ENCODE results near the gene SOX18. TPM values are rescaled to one million over a fixed set of nuclear protein-coding genes. Genes with fewer than 3 reads are reported as not detected.
A peak's percentile ranks its signal among the peaks of the same experiment; 100 is the strongest.

SOX18 gene
- total RNA-seq, 1 experiment from 2014 or later: 0.30 TPM

DNA sequence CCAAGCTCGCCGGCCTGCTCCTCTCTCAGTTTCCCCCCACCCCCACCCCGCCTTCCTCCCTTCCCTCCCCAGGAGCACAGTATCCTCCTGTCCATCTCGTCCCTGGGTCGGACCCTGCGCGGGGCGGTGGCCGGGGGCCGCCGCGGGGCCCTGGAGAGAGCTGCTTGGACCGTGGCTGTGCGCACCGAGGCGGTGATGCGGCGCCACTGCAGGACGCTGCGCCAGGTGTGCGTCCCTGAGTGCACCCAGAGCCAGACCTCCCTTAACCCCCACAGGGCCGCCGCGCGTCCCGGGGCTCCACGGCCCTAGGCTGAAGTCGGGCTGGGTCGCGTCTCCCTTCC, 11.2 kb downstream of the SOX18 start:
- CTCF ChIA-PET: interaction anchor here (0.6 kb wide), 1 partner anchor 82 kb away, joined by 3 read pairs; no protein-coding TSS in a partner anchor
- Histone ChIP-seq H3K4me3 (ENCODE audit: low read depth, low read length, poor library complexity, severe bottlenecking) (peak overlapping the region; percentile 46), H3K27me3 (replicated peaks; ENCODE audit: insufficient read depth, low read depth, low read length, poor library complexity) (peaks cover 50% of the 10 kb centered on the region), H3K9me3 (ENCODE audit: low read depth, low read length, poor library complexity, severe bottlenecking) (no peaks in the 10 kb centered on the region), H3K4me1 (ENCODE audit: insufficient read depth, low read length, poor library complexity, severe bottlenecking) (peaks cover 17% of the 10 kb centered on the region), H3K27ac (ENCODE audit: low read depth, low read length, poor library complexity, severe bottlenecking) (no peak overlapping the region), H3K36me3 (ENCODE audit: insufficient read depth, low read length, poor library complexity, severe bottlenecking) (no peaks in the 10 kb centered on the region)
- no TSS peak for BruUV-seq (replicated peaks)
- POLR2A ChIA-PET (ENCODE audit: low non-redundant PET): no interaction called here
- intact Hi-C loops (cut with micrococcal nuclease; ENCODE audit: unreplicated experiment): no loop called here
- no peak for TF ChIP-seq EZH2 (IDR thresholded peaks at IDR 0.05; ENCODE audit: borderline replicate concordance, low read depth, low read length, poor library complexity, severe bottlenecking)
- TF ChIP-seq, protein P1, sequence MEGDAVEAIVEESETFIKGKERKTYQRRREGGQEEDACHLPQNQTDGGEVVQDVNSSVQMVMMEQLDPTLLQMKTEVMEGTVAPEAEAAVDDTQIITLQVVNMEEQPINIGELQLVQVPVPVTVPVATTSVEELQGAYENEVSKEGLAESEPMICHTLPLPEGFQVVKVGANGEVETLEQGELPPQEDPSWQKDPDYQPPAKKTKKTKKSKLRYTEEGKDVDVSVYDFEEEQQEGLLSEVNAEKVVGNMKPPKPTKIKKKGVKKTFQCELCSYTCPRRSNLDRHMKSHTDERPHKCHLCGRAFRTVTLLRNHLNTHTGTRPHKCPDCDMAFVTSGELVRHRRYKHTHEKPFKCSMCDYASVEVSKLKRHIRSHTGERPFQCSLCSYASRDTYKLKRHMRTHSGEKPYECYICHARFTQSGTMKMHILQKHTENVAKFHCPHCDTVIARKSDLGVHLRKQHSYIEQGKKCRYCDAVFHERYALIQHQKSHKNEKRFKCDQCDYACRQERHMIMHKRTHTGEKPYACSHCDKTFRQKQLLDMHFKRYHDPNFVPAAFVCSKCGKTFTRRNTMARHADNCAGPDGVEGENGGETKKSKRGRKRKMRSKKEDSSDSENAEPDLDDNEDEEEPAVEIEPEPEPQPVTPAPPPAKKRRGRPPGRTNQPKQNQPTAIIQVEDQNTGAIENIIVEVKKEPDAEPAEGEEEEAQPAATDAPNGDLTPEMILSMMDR (conservative IDR thresholded peaks at IDR 0.05; ENCODE audit: low read depth, low read length): no peak
- no peak for DNase-seq (ENCODE audit: low spot score)

DNA sequence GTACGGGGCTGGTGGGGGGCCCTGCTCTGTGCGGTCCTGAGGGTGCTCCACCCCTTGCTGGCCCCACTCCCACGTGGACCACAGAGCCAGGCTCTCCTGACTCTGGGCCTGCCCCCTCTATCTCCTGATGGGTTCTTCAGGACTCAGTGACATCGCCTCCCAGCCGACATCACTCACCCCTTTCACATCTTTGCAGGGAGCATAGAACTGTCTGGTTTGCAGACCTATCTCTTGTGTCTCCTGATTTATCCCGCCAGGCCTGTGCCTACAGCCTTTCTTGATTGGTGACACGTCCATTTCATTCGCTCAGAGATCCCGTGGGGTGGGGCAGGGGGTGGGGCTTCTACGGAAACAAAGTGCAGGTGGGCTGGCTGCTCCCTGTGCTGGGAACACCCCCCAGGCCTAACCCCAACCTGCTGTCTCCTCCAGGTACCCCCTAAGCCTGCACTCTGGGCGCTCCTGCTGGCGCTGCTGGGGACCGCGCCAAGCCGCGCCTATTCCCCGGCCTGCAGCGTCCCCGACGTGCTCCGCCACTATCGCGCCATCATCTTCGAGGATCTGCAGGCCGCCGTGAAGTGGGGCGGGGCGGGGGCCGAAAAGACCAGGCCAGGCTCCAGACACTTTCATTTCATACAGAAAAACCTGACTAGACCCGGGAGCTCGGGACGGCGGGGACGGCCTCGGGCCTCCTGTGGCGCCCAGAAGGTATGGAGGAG, 11.8 kb downstream of the SOX18 start:
- H3K27ac ChIP-seq (ENCODE audit: low read depth, low read length, poor library complexity, severe bottlenecking): no peak overlapping the region
- intact Hi-C loops (cut with micrococcal nuclease; ENCODE audit: unreplicated experiment): no loop called here
- DNase-seq (ENCODE audit: low spot score): no peak
- POLR2A ChIA-PET (ENCODE audit: low non-redundant PET): no interaction called here
- no peak overlapping the region for H3K4me3 ChIP-seq (ENCODE audit: low read depth, low read length, poor library complexity, severe bottlenecking)
- H3K9me3 ChIP-seq (ENCODE audit: low read depth, low read length, poor library complexity, severe bottlenecking): no peaks in the 10 kb centered on the region
- peaks cover 17% of the 10 kb centered on the region for H3K4me1 ChIP-seq (ENCODE audit: insufficient read depth, low read length, poor library complexity, severe bottlenecking)
- CTCF ChIA-PET: no interaction called here
- peaks cover 50% of the 10 kb centered on the region for H3K27me3 ChIP-seq (replicated peaks; ENCODE audit: insufficient read depth, low read depth, low read length, poor library complexity)
- peak; percentile 8 for TF ChIP-seq EZH2 (IDR thresholded peaks at IDR 0.05; ENCODE audit: borderline replicate concordance, low read depth, low read length, poor library complexity, severe bottlenecking)
- TF ChIP-seq, protein P1 (conservative IDR thresholded peaks at IDR 0.05; ENCODE audit: low read depth, low read length): no peak
- H3K36me3 ChIP-seq (ENCODE audit: insufficient read depth, low read length, poor library complexity, severe bottlenecking): no peaks in the 10 kb centered on the region
- no TSS peak for BruUV-seq (replicated peaks)

DNA sequence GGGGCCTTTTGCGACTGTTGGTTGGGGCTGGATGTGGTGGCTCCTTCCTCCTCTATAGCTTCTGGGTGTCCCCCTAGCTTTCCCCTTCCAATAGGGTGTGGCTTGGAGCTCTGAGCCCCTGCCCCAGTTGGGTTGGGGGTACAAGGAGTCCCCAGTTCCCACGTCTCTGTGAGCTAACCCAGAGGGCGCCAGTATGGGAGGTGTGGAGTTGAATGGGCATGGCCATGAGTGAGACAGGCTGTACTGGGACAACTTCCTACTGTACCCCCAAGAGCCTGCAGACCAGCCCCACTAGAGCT, 12.3 kb downstream of the SOX18 start:
- H3K27ac ChIP-seq (ENCODE audit: low read depth, low read length, poor library complexity, severe bottlenecking): no peak overlapping the region
- TF ChIP-seq, protein P1 (conservative IDR thresholded peaks at IDR 0.05; ENCODE audit: low read depth, low read length): no peak
- no peak for TF ChIP-seq EZH2 (IDR thresholded peaks at IDR 0.05; ENCODE audit: borderline replicate concordance, low read depth, low read length, poor library complexity, severe bottlenecking)
- no peaks in the 10 kb centered on the region for H3K36me3 ChIP-seq (ENCODE audit: insufficient read depth, low read length, poor library complexity, severe bottlenecking)
- no peak overlapping the region for H3K4me3 ChIP-seq (ENCODE audit: low read depth, low read length, poor library complexity, severe bottlenecking)
- no peaks in the 10 kb centered on the region for H3K9me3 ChIP-seq (ENCODE audit: low read depth, low read length, poor library complexity, severe bottlenecking)
- intact Hi-C loops (cut with micrococcal nuclease; ENCODE audit: unreplicated experiment): no loop called here
- DNase-seq (ENCODE audit: low spot score): no peak
- H3K4me1 ChIP-seq (ENCODE audit: insufficient read depth, low read length, poor library complexity, severe bottlenecking): peaks cover 14% of the 10 kb centered on the region
- POLR2A ChIA-PET (ENCODE audit: low non-redundant PET): no interaction called here
- no TSS peak for BruUV-seq (replicated peaks)
- CTCF ChIA-PET: no interaction called here
- peaks cover 46% of the 10 kb centered on the region for H3K27me3 ChIP-seq (replicated peaks; ENCODE audit: insufficient read depth, low read depth, low read length, poor library complexity)
